Neuronal stem cell (in vitro differentiated cells): Measurements from ENCODE around the gene GRIFIN.
A peak's percentile ranks its signal among the peaks of the same experiment; 100 is the strongest.
"Not testable (repeated sequence)": the region's sequence is repeated elsewhere in the genome, so short reads cannot be mapped to it uniquely, and the experiment has no call there.

Experiments used
- DNase-seq: peaks from one replicate; pipeline ENCODE4 v3.0.0-alpha.2; 2013; ENCODE audit warnings: low spot score
- H2AFZ ChIP-seq: one replicate; pipeline ENCODE4 v1.6.1; 2013; ENCODE audit warnings: mild to moderate bottlenecking, low read length, inconsistent platforms
- H2AK5ac ChIP-seq: 2 replicates; pipeline ENCODE4 v1.6.1; 2013; ENCODE audit warnings: low read depth, mild to moderate bottlenecking, inconsistent platforms, low read length, moderate library complexity, mixed read lengths
- H2BK120ac ChIP-seq: 2 replicates; pipeline ENCODE4 v1.6.1; 2013; ENCODE audit warnings: low read depth, mild to moderate bottlenecking, inconsistent platforms, low read length, moderate library complexity, mixed read lengths
- H2BK12ac ChIP-seq: one replicate; pipeline ENCODE4 v1.6.1; 2013; ENCODE audit warnings: low read length, inconsistent platforms
- H2BK15ac ChIP-seq: 2 replicates; pipeline ENCODE4 v1.6.1; 2013; ENCODE audit warnings: mild to moderate bottlenecking, low read length, inconsistent platforms, mixed read lengths
- H2BK5ac ChIP-seq: one replicate; pipeline ENCODE4 v1.6.1; 2013; ENCODE audit warnings: inconsistent platforms, mild to moderate bottlenecking, low read length, moderate library complexity
- H3K14ac ChIP-seq: one replicate; pipeline ENCODE4 v1.6.1; 2013; ENCODE audit warnings: low read length, inconsistent platforms
- H3K18ac ChIP-seq: 2 replicates; pipeline ENCODE4 v1.6.1; 2013; ENCODE audit warnings: low read length, inconsistent platforms
- H3K23ac ChIP-seq: 2 replicates; pipeline ENCODE4 v1.6.1; 2013; ENCODE audit warnings: low read depth, mild to moderate bottlenecking, mixed read lengths, low read length, inconsistent platforms; ENCODE audit not compliant: poor library complexity
- H3K27ac ChIP-seq: replicated peaks from 3 replicates; pipeline ENCODE4 v1.5.1; 2013; ENCODE audit warnings: low read length, inconsistent platforms
- H3K27me3 ChIP-seq, 3 experiments: 2 replicates each; pipeline ENCODE4 v1.6.1; 2013; ENCODE audit warnings: low read length in 3 of 3, mild to moderate bottlenecking in 2 of 3, inconsistent platforms in 1 of 3, low read depth in 1 of 3, mixed read lengths in 1 of 3, moderate library complexity in 1 of 3; ENCODE audit not compliant: control insufficient read depth in 3 of 3, insufficient read depth in 3 of 3
- H3K36me3 ChIP-seq, 2 donors: replicated peaks in 1 of 2; 2 replicates each; pipeline ENCODE4 v1.6.1; 2013; ENCODE audit warnings: low read length in 2 of 2; ENCODE audit not compliant: control insufficient read depth in 2 of 2, insufficient read depth in 2 of 2
- H3K4ac ChIP-seq: 2 replicates; pipeline ENCODE4 v1.6.1; 2013; ENCODE audit warnings: inconsistent platforms, mild to moderate bottlenecking, low read length, moderate library complexity
- H3K4me1 ChIP-seq, 2 donors: 1 replicate in 1 of 2; 2 replicates in 1 of 2; pipeline ENCODE4 v1.6.1; 2013; ENCODE audit warnings: low read length in 2 of 2, low read depth in 1 of 2; ENCODE audit not compliant: control insufficient read depth in 2 of 2, insufficient read depth in 1 of 2
- H3K4me2 ChIP-seq: one replicate; pipeline ENCODE4 v1.6.1; 2013; ENCODE audit warnings: mild to moderate bottlenecking, low read length, inconsistent platforms; ENCODE audit not compliant: insufficient read depth, poor library complexity, severe bottlenecking
- H3K4me3 ChIP-seq, 2 donors: 2 replicates each; pipeline ENCODE4 v1.5.1; 2013; ENCODE audit warnings: low read length in 2 of 2, mild to moderate bottlenecking in 2 of 2, inconsistent platforms in 1 of 2, moderate library complexity in 1 of 2
- H3K79me1 ChIP-seq: one replicate; pipeline ENCODE4 v1.6.1; 2013; ENCODE audit warnings: low read depth, mild to moderate bottlenecking, inconsistent platforms, low read length, moderate library complexity
- H3K9ac ChIP-seq: one replicate; pipeline ENCODE4 v1.6.1; 2013; ENCODE audit warnings: mild to moderate bottlenecking, low read depth, low read length, inconsistent platforms; ENCODE audit not compliant: poor library complexity
- H3K9me3 ChIP-seq, 2 donors: replicated peaks in 1 of 2; 2 replicates each; pipeline versions ENCODE3 to v1.6.1; 2013; ENCODE audit warnings: low read length in 2 of 2, mild to moderate bottlenecking in 2 of 2, inconsistent platforms in 1 of 2, low read depth in 1 of 2, mixed read lengths in 1 of 2, moderate library complexity in 1 of 2; ENCODE audit not compliant: control insufficient read depth in 2 of 2, insufficient read depth in 1 of 2
- H4K8ac ChIP-seq: one replicate; pipeline ENCODE4 v1.6.1; 2013; ENCODE audit warnings: low read depth, mild to moderate bottlenecking, inconsistent platforms, low read length, moderate library complexity
- H4K91ac ChIP-seq: one replicate; pipeline ENCODE4 v1.6.1; 2013; ENCODE audit warnings: low read length, low read depth, mild to moderate bottlenecking, inconsistent platforms; ENCODE audit not compliant: poor library complexity
- WGBS, 2 donors: extraction: QIAGEN DNeasy Blood & Tissue Kit; methylation state at CpG; one replicate each; pipeline ENCODE4 v1.1.7; 2013; ENCODE audit warnings: missing lambda C conversion rate in 2 of 2, mixed read lengths in 1 of 2; ENCODE audit not compliant: insufficient read length in 2 of 2, insufficient replicate concordance in 1 of 2; ENCODE audit errors: extremely low coverage in 2 of 2; 5-methylcytosine and 5-hydroxymethylcytosine counted together

GRIFIN gene

GRCh38 chr7:2471396-2471795 lies 4.8 kb downstream of the GRIFIN start:
- Histone ChIP-seq H3K14ac (no peak overlapping the region), H2AFZ (peak overlapping the region; percentile 79), H4K91ac (peak overlapping the region; percentile 97), H3K4me1 (peaks cover 19 to 27% of the 10 kb centered on the region in 2 donors), H2BK120ac (peak overlapping the region; percentile 78), H3K36me3 (no peaks in the 10 kb centered on the region), H3K9ac (no peak overlapping the region), H3K4me2 (no peak overlapping the region), H2AK5ac (peak overlapping the region; percentile 96), H2BK15ac (peak overlapping the region; percentile 13), H3K4me3 (no peak overlapping the region), H3K27ac (peak overlapping the region; percentile 23), H3K23ac (no peak overlapping the region), H3K79me1 (no peaks in the 10 kb centered on the region), H3K4ac (peak overlapping the region; percentile 58), H3K27me3 (no peaks in the 10 kb centered on the region), H3K9me3 (no peaks in the 10 kb centered on the region), H4K8ac (peak overlapping the region; percentile 73), H3K18ac (peak overlapping the region; percentile 88), H2BK12ac (peak overlapping the region; percentile 68), H2BK5ac (peak overlapping the region; percentile 87)
- WGBS, 2 donors: no CpG with 5 or more reads among the region's 17 CpGs
- no peak for DNase-seq

GRCh38 chr7:2471022-2471329 lies 5.2 kb downstream of the GRIFIN start:
- no CpG with 5 or more reads among the region's 5 CpGs for WGBS, 2 donors
- H3K27ac ChIP-seq: peak overlapping the region; percentile 23

GRCh38 chr7:2470204-2471021 lies 5.8 kb downstream of the GRIFIN start:
- Histone ChIP-seq H3K9me3 (no peaks in the 10 kb centered on the region), H3K36me3 (no peaks in the 10 kb centered on the region), H3K18ac (peak overlapping the region; percentile 67), H2BK5ac (no peak overlapping the region), H3K79me1 (no peaks in the 10 kb centered on the region), H3K9ac (peak overlapping the region; percentile 70), H2BK15ac (peak overlapping the region; percentile 72), H3K27ac (peak overlapping the region; percentile 40), H3K4me2 (no peak overlapping the region), H4K91ac (no peak overlapping the region), H3K4me3 (no peak overlapping the region), H2BK120ac (no peak overlapping the region), H2AK5ac (peak overlapping the region; percentile 96), H3K4ac (peak overlapping the region; percentile 58), H4K8ac (peak overlapping the region; percentile 73), H3K4me1 (peaks cover 19 to 34% of the 10 kb centered on the region in 2 donors), H3K23ac (peak overlapping the region; percentile 23), H2AFZ (peak overlapping the region; percentile 3), H3K14ac (no peak overlapping the region), H2BK12ac (peak overlapping the region; percentile 18), H3K27me3 (no peaks in the 10 kb centered on the region)
- no CpG with 5 or more reads among the region's 19 CpGs for WGBS, 2 donors
- no peak for DNase-seq

More at GRCh38 chr7:2471022-2471329, 5.2 kb downstream of the GRIFIN start:
- Histone ChIP-seq H3K4me1 (peaks cover 19 to 30% of the 10 kb centered on the region in 2 donors), H3K79me1 (no peaks in the 10 kb centered on the region), H4K8ac (peak overlapping the region; percentile 73), H2BK12ac (peak overlapping the region; percentile 68), H2BK120ac (peak overlapping the region; percentile 78), H2AFZ (peak overlapping the region; percentile 79), H3K4ac (peak overlapping the region; percentile 58), H3K9me3 (no peaks in the 10 kb centered on the region), H3K36me3 (no peaks in the 10 kb centered on the region), H2AK5ac (peak overlapping the region; percentile 96), H2BK5ac (peak overlapping the region; percentile 87), H3K4me3 (no peak overlapping the region), H3K14ac (no peak overlapping the region), H2BK15ac (peak overlapping the region; percentile 13), H3K4me2 (no peak overlapping the region), H4K91ac (peak overlapping the region; percentile 97), H3K27me3 (no peaks in the 10 kb centered on the region), H3K18ac (peak overlapping the region; percentile 88), H3K23ac (no peak overlapping the region), H3K9ac (no peak overlapping the region)
- DNase-seq: no peak

GRCh38 chr7:2469460-2470203 lies 6.6 kb downstream of the GRIFIN start:
- H4K91ac ChIP-seq, H3K36me3 ChIP-seq, H3K14ac ChIP-seq, H3K4me2 ChIP-seq, H3K23ac ChIP-seq, H4K8ac ChIP-seq, H3K9me3 ChIP-seq, H2AK5ac ChIP-seq, DNase-seq, H3K18ac ChIP-seq, H3K79me1 ChIP-seq, H2BK120ac ChIP-seq, H3K4me3 ChIP-seq, H3K27me3 ChIP-seq, H2BK5ac ChIP-seq: not testable (repeated sequence)
- peak overlapping the region; percentile 18 for H2BK12ac ChIP-seq
- H3K9ac ChIP-seq: peak overlapping the region; percentile 70
- peak overlapping the region; percentile 58 for H3K4ac ChIP-seq
- peak overlapping the region; percentile 3 for H2AFZ ChIP-seq
- peak overlapping the region; percentile 40 for H3K27ac ChIP-seq
- H3K4me1 ChIP-seq: peaks cover 17 to 32% of the 10 kb centered on the region in 2 donors
- peak overlapping the region; percentile 72 for H2BK15ac ChIP-seq
- no CpG with 5 or more reads among the region's 9 CpGs for WGBS, 2 donors
